ENCODE results near the gene OBSCN. TPM values are rescaled to one million over a fixed set of nuclear protein-coding genes. Genes with fewer than 3 reads are reported as not detected.

Gene OBSCN
- total and polyA plus RNA-seq, 4 donors: 0.54 to 5.6 (median 2.7) TPM

GRCh38 chr1:228258486-228258885 lies 50.6 kb downstream of the OBSCN start:
- H3K4me1 ChIP-seq (ENCODE audit: control insufficient read depth in 4 of 4, insufficient read depth in 4 of 4, low read length in 3 of 4): no peaks in the 10 kb centered on the region
- DNase-seq (ENCODE audit: low spot score): no peak

GRCh38 chr1:228259368-228259894 lies 51.6 kb downstream of the OBSCN start:
- no peak for DNase-seq (ENCODE audit: low spot score)
- Histone ChIP-seq H3K27me3 (ENCODE audit: control insufficient read depth in 4 of 4, insufficient read depth in 4 of 4, low read length in 3 of 4) (no peaks in the 10 kb centered on the region), H3K27ac (ENCODE audit: low read depth in 1 of 2, low read length in 2 of 2) (no peak overlapping the region), H3K36me3 (ENCODE audit: control insufficient read depth in 4 of 4, insufficient read depth in 3 of 4, low read depth in 1 of 4, low read length in 3 of 4) (no peaks in the 10 kb centered on the region), H3K4me3 (ENCODE audit: low read depth in 1 of 3, low read length in 3 of 3) (no peak overlapping the region), H3K4me1 (ENCODE audit: control insufficient read depth in 4 of 4, insufficient read depth in 4 of 4, low read length in 3 of 4) (no peaks in the 10 kb centered on the region), H3K9me3 (ENCODE audit: control insufficient read depth in 4 of 4, low read length in 3 of 4) (peaks cover 0 to 11% (median 2%) of the 10 kb centered on the region in 4 donors), H3K9ac (ENCODE audit: low read depth in 1 of 2, low read length in 2 of 2) (no peak overlapping the region)
- TF ChIP-seq SP1 (IDR thresholded peaks at IDR 0.05) (no peak), FOXA1 (IDR thresholded peaks at IDR 0.05) (no peak), RAD21 (IDR thresholded peaks at IDR 0.05) (no peak), HNF4A (conservative IDR thresholded peaks at IDR 0.05) (no peak), HNF4G (IDR thresholded peaks at IDR 0.05) (no peak), NR2F2 (IDR thresholded peaks at IDR 0.05) (no peak), RXRA (IDR thresholded peaks at IDR 0.05) (no peak), FOXA2 (IDR thresholded peaks at IDR 0.05) (no peak), MAX (IDR thresholded peaks at IDR 0.05) (no peak), EGR1 (IDR thresholded peaks at IDR 0.05; ENCODE audit: low read depth in 2 of 2) (no peak), GABPA (IDR thresholded peaks at IDR 0.05 in 1 of 2, conservative IDR thresholded peaks at IDR 0.05 in 1 of 2) (no peak), REST (IDR thresholded peaks at IDR 0.05) (no peak)
- 95% methylated on average over 9 of the region's 9 CpGs for WGBS

More at GRCh38 chr1:228258486-228258885, 50.6 kb downstream of the OBSCN start:
- WGBS: 96% methylated on average over 1 of the region's 1 CpG
- Histone ChIP-seq H3K4me3 (ENCODE audit: low read depth in 1 of 3, low read length in 3 of 3) (no peak overlapping the region), H3K9ac (ENCODE audit: low read depth in 1 of 2, low read length in 2 of 2) (no peak overlapping the region), H3K27me3 (ENCODE audit: control insufficient read depth in 4 of 4, insufficient read depth in 4 of 4, low read length in 3 of 4) (no peaks in the 10 kb centered on the region), H3K36me3 (ENCODE audit: control insufficient read depth in 4 of 4, insufficient read depth in 3 of 4, low read depth in 1 of 4, low read length in 3 of 4) (no peaks in the 10 kb centered on the region), H3K9me3 (ENCODE audit: control insufficient read depth in 4 of 4, low read length in 3 of 4) (peaks cover 0 to 11% (median 2%) of the 10 kb centered on the region in 4 donors), H3K27ac (ENCODE audit: low read depth in 1 of 2, low read length in 2 of 2) (no peak overlapping the region)
- TF ChIP-seq MAX (IDR thresholded peaks at IDR 0.05) (no peak), GABPA (IDR thresholded peaks at IDR 0.05 in 1 of 2, conservative IDR thresholded peaks at IDR 0.05 in 1 of 2) (no peak), JUND (IDR thresholded peaks at IDR 0.05) (no peak), CTCF (IDR thresholded peaks at IDR 0.05; ENCODE audit: low read depth, low read length, missing input control) (no peak), RXRA (IDR thresholded peaks at IDR 0.05) (no peak)
